ENCODE data around the gene GRAMD4. TPM values are rescaled to one million over a fixed set of nuclear protein-coding genes. Genes with fewer than 3 reads are reported as not detected.

The GRAMD4 gene
- total RNA-seq, 1 experiment from 2014 or later, result 38.2 TPM

GRCh38 chr22:46661221-46661851 lies 41.1 kb downstream of the GRAMD4 start:
- Histone ChIP-seq H3K27ac (no peak overlapping the region), H3K27me3 (ENCODE audit: insufficient read depth, low read depth) (no peaks in the 10 kb centered on the region), H3K9me2 (ENCODE audit: insufficient read depth) (no peaks in the 10 kb centered on the region), H2AFZ (no peak overlapping the region), H3K4me2 (no peak overlapping the region), H3K4me3 (no peak overlapping the region), H3K36me3 (ENCODE audit: low read depth) (no peaks in the 10 kb centered on the region), H3K9me3 (ENCODE audit: insufficient read depth, low read depth) (no peaks in the 10 kb centered on the region), H3K79me2 (ENCODE audit: low read depth) (no peaks in the 10 kb centered on the region), H3F3A (ENCODE audit: insufficient read depth, low read depth) (0 out of 2 replicates have a peak, but pooled peaks cover 3% of the 10 kb centered on the region), H3K4me1 (replicated peaks; ENCODE audit: insufficient read depth) (no peaks in the 10 kb centered on the region), H4K20me1 (ENCODE audit: insufficient read depth) (peaks cover 39% of the 10 kb centered on the region)
- intact Hi-C loops (cut with micrococcal nuclease; ENCODE audit: unreplicated experiment), result loop anchor here (10.0 kb wide), 1 partner anchor 97 kb away; no protein-coding TSS in a partner anchor
- ChIA-PET POLR2A (ENCODE audit: unreplicated experiment) (interaction anchor here (0.7 kb wide), 1 partner anchor 326 kb away, joined by 5 read pairs; the partner anchor contains the start of gene TRMU), CTCF (no interaction called here)
- BruUV-seq (replicated peaks), result no TSS peak
- TF ChIP-seq, protein P1, sequence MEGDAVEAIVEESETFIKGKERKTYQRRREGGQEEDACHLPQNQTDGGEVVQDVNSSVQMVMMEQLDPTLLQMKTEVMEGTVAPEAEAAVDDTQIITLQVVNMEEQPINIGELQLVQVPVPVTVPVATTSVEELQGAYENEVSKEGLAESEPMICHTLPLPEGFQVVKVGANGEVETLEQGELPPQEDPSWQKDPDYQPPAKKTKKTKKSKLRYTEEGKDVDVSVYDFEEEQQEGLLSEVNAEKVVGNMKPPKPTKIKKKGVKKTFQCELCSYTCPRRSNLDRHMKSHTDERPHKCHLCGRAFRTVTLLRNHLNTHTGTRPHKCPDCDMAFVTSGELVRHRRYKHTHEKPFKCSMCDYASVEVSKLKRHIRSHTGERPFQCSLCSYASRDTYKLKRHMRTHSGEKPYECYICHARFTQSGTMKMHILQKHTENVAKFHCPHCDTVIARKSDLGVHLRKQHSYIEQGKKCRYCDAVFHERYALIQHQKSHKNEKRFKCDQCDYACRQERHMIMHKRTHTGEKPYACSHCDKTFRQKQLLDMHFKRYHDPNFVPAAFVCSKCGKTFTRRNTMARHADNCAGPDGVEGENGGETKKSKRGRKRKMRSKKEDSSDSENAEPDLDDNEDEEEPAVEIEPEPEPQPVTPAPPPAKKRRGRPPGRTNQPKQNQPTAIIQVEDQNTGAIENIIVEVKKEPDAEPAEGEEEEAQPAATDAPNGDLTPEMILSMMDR (conservative IDR thresholded peaks at IDR 0.05), result no peak
- no peak for TF ChIP-seq EZH2 (IDR thresholded peaks at IDR 0.05; ENCODE audit: low read depth)
- DNase-seq, result peak in 1 of 2 experiments; percentile 39

DNA sequence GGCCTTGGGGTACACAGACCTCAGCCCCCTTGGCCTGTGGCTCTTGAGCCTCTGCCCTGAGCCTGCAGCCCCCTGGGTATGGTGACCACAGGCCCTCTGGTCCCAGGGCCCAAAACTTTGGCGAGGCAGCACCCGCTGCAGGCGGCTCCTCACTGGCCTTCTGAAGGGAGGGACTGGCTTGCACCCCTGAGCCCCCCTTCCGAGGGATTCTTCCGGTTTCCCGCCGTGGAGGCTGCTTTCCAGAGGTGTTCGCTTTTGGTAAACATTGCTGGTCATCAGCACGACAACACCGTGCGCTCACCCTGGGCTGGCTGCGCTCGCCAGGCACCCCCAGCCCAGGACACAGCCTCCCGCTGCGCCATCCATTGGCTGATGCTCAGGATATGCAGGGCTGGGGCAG lies 42.0 kb downstream of the GRAMD4 start:
- Histone ChIP-seq H3K79me2 (ENCODE audit: low read depth) (no peaks in the 10 kb centered on the region), H3K27ac (no peak overlapping the region), H3K4me1 (replicated peaks; ENCODE audit: insufficient read depth) (no peaks in the 10 kb centered on the region), H3F3A (ENCODE audit: insufficient read depth, low read depth) (peaks cover 6% of the 10 kb centered on the region; the same call in 1 of the 2 replicates), H3K36me3 (ENCODE audit: low read depth) (peaks cover 6% of the 10 kb centered on the region; the same call in 1 of the 2 replicates), H3K9me3 (ENCODE audit: insufficient read depth, low read depth) (no peaks in the 10 kb centered on the region), H4K20me1 (ENCODE audit: insufficient read depth) (peaks cover 30% of the 10 kb centered on the region), H3K4me3 (no peak overlapping the region), H3K27me3 (ENCODE audit: insufficient read depth, low read depth) (no peaks in the 10 kb centered on the region), H3K4me2 (no peak overlapping the region), H2AFZ (no peak overlapping the region), H3K9me2 (ENCODE audit: insufficient read depth) (no peaks in the 10 kb centered on the region)
- ChIA-PET POLR2A (ENCODE audit: unreplicated experiment) (no interaction called here), CTCF (no interaction called here)
- no peak for DNase-seq
- TF ChIP-seq, protein P1 (conservative IDR thresholded peaks at IDR 0.05), result no peak
- TF ChIP-seq EZH2 (IDR thresholded peaks at IDR 0.05; ENCODE audit: low read depth), result no peak
- intact Hi-C loops (cut with micrococcal nuclease; ENCODE audit: unreplicated experiment), result loop anchor here (10.0 kb wide), 1 partner anchor 97 kb away; no protein-coding TSS in a partner anchor
- BruUV-seq (replicated peaks), result no TSS peak

DNA sequence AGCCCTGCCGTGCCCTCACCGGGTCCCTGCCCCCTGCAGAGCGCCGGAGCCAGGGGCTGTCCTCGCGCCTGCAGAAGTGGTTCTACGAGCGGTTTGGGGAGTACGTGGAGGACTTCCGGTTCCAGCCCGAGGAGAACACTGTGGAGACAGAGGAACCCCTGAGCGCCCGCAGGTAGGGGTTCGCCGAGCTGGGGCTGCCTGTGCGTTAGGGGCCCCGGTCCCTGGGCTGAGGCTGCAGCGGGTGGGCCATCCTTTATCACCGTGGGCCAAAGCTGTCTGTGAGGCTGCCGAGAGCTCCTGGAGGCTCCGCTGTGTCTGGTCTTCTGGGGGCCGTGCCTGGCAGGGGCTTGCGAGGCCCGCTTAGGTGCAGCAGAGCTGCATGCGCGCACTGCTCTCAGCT lies 42.8 kb downstream of the GRAMD4 start:
- Histone ChIP-seq H3K9me2 (ENCODE audit: insufficient read depth) (no peaks in the 10 kb centered on the region), H4K20me1 (ENCODE audit: insufficient read depth) (peaks cover 23% of the 10 kb centered on the region), H3K4me3 (no peak overlapping the region), H3K36me3 (ENCODE audit: low read depth) (peaks cover 11% of the 10 kb centered on the region), H3K27me3 (ENCODE audit: insufficient read depth, low read depth) (no peaks in the 10 kb centered on the region), H3F3A (ENCODE audit: insufficient read depth, low read depth) (peaks cover 7% of the 10 kb centered on the region; the same call in 1 of the 2 replicates), H2AFZ (no peak overlapping the region), H3K4me1 (replicated peaks; ENCODE audit: insufficient read depth) (no peaks in the 10 kb centered on the region), H3K27ac (no peak overlapping the region), H3K79me2 (ENCODE audit: low read depth) (no peaks in the 10 kb centered on the region), H3K4me2 (no peak overlapping the region), H3K9me3 (ENCODE audit: insufficient read depth, low read depth) (no peaks in the 10 kb centered on the region)
- BruUV-seq (replicated peaks), result no TSS peak
- POLR2A ChIA-PET (ENCODE audit: unreplicated experiment), result no interaction called here
- intact Hi-C loops (cut with micrococcal nuclease; ENCODE audit: unreplicated experiment), result loop anchor here (10.0 kb wide), 1 partner anchor 98 kb away; no protein-coding TSS in a partner anchor
- TF ChIP-seq EZH2 (IDR thresholded peaks at IDR 0.05; ENCODE audit: low read depth), result no peak
- TF ChIP-seq, protein P1 (conservative IDR thresholded peaks at IDR 0.05), result no peak
- no peak for DNase-seq
- CTCF ChIA-PET, result no interaction called here
